ENCODE measurements around the gene PMM1. TPM values are rescaled to one million over a fixed set of nuclear protein-coding genes. Genes with fewer than 3 reads are reported as not detected.
"Not testable (repeated sequence)": the region's sequence is repeated elsewhere in the genome, so short reads cannot be mapped to it uniquely, and the experiment has no call there.

PMM1 gene
- total RNA-seq, 1 donor from 2014 or later, result 13.9 TPM

DNA sequence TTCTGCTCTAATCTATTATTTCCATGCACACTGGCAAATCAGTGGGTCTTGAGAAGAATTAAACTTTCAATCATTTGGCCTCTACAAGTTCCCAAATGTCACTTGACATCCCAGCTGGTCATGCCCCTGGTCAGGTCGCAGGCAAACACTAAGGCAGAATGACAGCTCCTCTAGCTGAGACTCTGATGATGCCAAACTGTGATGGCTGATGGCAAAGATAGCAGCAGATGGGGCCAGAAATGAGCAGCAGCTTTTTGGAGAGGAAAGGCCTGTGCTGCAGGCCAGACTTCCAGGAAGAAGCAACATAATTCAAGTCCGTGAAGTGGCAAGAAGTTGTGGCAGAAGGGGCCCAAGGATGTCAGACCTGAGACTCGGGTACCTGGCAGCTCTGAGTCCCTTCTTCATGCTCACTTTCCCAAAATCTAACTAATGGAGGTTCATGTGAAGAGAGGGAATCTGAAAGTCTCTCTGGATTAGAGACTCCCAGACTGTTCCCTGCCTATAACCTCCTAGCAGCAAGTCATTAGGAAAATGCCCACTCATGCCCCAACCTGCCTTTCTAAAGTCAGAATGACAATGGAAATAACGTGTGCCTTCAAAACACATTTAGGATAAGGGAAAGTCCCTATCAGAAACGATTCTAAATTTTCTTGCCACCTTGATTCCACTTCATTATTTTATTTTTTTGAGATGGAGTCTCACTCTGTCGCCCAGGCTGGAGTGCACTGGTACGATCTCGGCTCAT is 9.4 kb upstream of the PMM1 start:
- DNase-seq, result peak; percentile 5
- no peak for ATAC-seq (ENCODE audit: poor library complexity)
- intact Hi-C loops (cut with DNase I), result no loop called here

DNA sequence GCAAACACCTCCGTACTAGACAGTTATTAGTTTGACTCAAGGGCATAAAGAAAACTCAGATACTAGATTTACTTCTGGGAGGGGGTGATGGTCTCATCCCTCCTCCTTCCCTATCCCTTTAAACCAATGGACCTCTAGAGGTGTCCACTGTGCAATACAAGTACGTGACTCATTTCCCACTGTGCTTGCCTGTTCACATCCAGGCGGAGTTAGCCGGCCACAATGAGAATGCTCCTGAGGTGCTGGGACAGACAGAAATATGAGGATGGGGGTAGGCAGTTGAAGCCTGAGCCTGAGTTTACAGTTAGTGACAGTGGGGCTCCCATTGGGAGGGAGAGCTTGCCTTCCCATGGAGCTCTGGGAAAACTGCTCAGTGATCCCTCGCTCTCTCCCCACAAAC is 8.4 kb upstream of the PMM1 start:
- intact Hi-C loops (cut with DNase I), result no loop called here
- ATAC-seq (ENCODE audit: poor library complexity), result no peak
- peak; percentile 20 for DNase-seq

DNA sequence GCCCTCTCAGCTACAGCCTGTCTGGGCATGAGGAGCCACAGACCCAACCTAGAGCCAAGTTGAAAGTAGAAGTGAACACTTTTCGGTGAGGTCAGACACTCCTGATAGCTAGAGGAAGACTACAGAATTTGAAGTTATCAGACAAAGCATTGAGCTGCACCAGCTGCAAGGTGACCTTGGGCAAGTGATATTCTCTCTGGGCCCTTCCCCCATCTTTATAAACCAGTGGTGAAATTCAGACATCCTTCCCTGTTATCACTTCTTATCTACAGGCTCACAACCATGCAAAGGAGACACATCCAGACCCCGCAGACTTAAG is 8.0 kb upstream of the PMM1 start:
- no peak for DNase-seq
- ATAC-seq (ENCODE audit: poor library complexity), result peak; percentile 6
- intact Hi-C loops (cut with DNase I), result no loop called here

DNA sequence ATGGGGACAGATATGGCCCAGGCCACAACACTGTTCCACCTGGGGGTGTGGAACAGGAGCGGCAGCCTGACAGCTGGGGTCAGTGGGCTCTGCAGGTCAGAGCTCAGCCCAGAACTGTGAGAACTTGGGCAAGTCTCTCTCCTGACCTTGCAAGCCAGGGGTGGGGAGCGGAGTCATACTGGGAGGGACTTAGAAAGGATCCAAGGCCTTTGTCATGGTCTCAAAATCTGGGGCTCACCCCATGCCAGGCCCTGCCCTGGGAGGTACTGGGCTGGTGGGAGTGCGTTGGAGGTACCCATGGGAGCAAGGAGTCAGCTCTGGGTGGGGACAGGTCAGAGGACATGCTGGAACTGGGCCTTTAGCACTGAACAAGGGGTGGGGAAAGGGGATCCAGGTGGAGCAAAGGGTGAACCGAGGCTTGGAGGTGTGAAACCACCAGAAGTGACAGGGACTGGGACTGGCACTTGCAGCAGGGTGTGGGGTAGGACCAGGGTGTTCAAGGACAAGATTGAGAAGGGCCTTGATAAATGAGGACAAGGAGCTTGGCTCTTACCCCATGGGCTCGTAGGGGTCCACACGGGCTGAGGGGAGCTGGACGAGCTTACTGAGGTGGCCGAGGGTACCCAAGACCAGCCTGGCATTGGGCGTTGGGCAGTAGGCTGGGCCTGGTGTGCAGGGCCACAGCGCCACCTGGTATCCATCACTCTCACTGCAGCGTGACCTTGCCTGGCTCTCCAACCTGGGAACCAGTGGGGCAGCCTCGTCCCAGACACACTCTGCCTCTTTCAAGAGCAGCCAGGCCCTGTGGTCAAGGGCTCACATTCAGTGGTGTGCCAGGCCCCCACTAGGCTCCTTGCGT is 7.4 kb upstream of the PMM1 start:
- peak; percentile 91 for ATAC-seq (ENCODE audit: poor library complexity)
- intact Hi-C loops (cut with DNase I), result no loop called here
- DNase-seq, result peak; percentile 74

DNA sequence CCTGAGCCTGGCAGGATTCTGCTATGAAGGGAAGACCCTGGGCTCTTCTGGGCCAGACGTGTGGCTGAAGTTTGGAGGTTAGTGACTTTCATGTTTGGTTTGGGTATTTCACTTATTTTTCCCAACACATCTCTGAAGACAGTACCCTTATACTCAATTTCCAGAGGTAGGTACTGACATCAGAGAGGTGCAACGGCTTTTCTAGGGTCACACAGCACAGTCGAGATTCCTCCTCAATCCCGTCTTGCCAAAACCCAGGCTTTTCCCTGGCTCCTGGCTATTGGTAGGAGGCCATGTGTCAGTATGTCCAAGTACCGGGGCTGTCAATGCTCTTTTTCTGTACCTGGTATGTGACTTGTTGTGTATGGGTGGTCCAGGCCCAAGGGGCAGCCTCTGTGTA is 6.1 kb upstream of the PMM1 start:
- ATAC-seq (ENCODE audit: poor library complexity), result no peak
- intact Hi-C loops (cut with DNase I), result no loop called here
- DNase-seq, result peak; percentile 4

DNA sequence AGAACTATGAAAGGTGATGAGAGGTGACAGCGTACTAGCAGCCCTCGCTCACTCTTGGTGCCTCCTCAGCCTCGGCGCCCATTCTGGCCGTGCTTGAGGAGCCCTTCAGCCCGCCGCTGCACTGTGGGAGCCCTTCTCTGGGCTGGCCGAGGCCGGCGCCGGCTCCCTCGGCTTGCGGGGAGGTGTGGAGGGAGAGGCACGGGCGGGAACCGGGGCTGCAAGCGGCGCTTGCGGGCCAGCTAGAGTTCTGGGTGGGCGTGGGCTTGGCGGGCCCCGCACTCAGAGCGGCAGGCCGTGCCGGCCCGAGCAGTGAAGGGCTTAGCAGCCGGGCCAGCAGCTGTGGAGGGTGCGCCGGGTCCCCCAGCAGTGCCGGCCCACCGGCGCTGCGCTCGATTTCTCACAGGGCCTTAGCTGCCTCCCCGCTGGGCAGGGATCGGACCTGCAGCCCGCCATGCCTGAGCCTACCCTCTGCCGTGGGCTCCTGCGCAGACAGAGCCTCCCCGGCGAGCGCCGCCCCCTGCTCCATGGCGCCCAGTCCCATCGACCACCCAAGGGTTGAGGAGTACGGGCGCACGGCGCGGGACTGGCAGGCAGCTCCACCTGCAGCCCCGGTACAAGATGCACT is 3.8 kb upstream of the PMM1 start:
- intact Hi-C loops (cut with DNase I), result not testable (repeated sequence)

DNA sequence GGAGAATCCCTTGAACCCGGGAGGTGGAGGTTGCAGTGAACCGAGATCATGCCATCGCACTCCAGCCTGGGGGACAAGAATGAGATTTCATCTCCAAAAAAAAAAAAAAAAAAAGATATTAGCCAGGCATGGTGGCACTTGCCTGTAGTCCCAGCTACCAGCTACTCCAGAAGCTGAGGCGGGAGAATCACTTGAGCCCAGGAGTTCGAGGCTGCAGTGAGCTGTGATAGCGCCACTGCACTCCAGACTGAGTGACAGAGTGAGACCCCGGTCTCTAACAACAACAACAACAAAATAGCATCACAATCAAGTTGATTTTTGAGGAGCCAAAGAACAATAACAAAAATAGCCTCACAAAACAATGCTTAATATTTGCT is 2.3 kb downstream of the PMM1 start:
- DNase-seq, result no peak
- intact Hi-C loops (cut with DNase I), result no loop called here
- ATAC-seq (ENCODE audit: poor library complexity), result no peak

More for the DNA sequence above, 3.8 kb upstream of the PMM1 start:
- ATAC-seq (ENCODE audit: poor library complexity), result not testable (repeated sequence)
- DNase-seq, result peak; percentile 41

DNA sequence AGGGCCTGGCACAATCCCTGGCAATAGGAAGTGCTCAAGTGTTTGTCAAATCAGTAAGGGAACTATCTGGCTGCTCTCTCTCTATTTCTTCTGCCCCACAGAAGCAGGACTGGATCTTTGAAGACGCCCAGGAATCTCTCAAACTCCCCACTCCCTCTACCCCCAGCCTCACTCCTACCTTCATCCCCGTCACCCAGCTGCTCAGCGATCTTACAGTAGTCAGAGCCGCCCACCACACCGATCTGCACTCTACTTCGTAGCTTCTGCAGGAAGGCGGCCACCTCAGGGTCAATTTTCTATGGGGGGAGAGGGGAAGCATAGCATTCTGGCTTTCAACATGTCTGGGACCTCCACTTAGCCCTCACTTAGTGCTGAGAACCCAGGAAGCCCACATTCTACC is 3.7 kb downstream of the PMM1 start:
- intact Hi-C loops (cut with DNase I), result no loop called here
- DNase-seq (no peak), ATAC-seq (ENCODE audit: poor library complexity) (no peak)

DNA sequence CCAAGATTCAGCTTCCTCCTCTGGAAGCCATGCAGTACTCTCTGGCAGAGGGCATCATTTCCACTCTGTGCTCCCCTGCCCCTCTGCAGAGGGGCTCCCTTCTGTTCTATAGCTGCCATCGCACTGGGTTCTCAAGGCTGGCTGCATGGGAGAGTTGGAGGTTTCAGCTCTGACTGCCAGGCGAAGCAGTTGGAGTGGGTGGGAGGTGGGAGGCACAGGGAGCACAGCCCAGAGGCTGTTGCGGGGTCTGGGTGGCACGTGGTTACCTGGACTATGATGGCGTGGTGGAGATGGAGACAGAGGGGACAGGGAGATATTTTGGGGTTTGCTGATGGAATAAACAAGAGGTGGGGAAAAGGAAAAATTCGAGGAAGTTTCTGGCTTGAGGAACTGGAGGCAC is 4.8 kb downstream of the PMM1 start:
- ATAC-seq (ENCODE audit: poor library complexity) (no peak), DNase-seq (no peak)
- intact Hi-C loops (cut with DNase I), result no loop called here

DNA sequence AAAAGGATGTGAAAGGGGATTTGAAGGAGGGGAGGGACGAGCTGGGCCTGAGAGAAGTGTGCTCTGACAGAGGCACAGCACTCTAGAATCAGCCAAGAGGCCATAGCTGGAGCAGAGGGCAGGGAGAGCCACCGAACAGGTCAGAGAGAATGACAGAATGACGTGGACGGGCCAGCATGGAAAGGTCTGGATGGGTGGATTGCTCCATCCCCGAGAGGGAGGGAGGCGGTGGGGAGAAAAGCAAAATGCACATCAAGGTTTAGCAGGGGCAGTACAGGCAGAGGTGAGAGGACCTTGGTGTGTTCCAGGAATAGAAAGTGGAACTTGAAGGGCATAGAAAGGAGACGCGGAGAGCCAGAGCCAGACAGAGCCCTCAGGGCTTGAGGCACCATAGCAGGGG is 6.9 kb downstream of the PMM1 start:
- intact Hi-C loops (cut with DNase I), result no loop called here
- ATAC-seq (ENCODE audit: poor library complexity) (peak; percentile 22), DNase-seq (no peak)

DNA sequence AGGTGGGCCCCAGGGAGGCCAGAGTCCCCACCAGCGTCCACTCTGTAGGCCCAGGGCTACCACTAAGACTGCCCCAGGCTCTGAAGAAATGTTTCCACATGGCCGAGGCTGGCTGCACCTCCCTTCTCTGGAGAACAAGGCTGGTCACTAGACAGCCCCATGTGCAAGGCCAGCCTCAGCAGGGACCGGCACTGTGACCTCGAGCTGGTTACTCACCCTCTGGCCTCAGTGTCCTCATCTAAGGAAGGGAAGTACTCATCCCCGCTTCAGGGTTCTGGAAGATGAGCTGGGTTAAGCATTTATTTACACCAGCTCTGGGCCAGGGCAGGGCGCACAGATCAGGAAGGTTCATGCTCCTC is 9.7 kb downstream of the PMM1 start:
- intact Hi-C loops (cut with DNase I), result no loop called here
- ATAC-seq (ENCODE audit: poor library complexity) (no peak), DNase-seq (no peak)

DNA sequence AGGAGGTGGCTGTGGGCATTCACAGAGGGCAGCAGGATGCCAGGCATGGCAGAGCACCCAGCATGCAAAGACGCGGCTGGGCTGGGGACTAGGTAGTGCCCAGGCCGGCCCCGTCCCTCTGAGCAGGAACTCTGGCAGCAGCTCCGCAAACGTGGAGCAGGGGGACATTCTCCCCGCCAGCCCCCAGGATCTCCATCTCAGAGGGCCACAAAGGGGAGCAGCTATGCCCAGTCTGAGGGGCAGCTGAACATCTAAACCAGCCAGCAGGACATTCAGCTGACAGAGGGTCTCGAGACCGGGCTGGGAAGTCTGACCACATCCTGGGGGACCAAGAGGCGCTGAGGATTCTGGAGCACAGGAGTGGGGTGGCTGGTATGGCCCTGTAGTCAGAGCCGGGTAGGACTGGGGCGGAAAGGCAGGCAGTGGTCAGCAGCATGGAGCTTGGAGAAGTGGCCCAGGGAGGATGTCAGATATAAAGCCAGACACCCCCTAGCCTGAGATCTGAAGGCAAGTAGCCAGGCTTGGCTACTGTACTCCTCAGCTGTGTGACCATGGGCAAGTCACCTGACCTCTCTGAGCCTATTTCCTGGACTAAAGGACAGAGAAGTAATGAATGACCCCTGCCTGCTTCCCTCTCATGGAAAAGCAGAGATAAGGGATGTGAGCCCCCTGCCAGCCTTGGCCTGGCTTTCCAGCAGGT is 10.2 kb downstream of the PMM1 start:
- DNase-seq, result no peak
- intact Hi-C loops (cut with DNase I), result no loop called here
- no peak for ATAC-seq (ENCODE audit: poor library complexity)

DNA sequence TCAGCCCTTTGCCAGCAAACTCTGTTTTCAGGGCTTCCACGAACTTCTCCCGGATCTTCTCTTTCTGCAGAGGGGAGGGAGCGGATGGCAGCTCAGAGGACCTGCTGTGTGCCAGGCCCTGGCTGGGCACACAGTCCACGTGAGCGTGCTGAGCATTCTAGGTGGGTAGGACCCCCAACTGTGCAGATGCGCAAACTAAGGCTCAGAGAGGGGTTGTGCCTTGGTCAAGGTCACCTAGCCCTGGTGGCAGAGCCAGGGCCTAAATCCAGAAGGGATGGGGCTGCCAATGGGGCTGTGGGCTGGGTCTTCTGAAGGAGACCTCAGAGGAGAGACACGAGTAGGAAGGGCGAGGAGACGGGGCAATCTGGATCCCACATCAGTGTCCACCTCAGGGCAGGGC is 10.8 kb downstream of the PMM1 start:
- no peak for DNase-seq
- intact Hi-C loops (cut with DNase I), result no loop called here

DNA sequence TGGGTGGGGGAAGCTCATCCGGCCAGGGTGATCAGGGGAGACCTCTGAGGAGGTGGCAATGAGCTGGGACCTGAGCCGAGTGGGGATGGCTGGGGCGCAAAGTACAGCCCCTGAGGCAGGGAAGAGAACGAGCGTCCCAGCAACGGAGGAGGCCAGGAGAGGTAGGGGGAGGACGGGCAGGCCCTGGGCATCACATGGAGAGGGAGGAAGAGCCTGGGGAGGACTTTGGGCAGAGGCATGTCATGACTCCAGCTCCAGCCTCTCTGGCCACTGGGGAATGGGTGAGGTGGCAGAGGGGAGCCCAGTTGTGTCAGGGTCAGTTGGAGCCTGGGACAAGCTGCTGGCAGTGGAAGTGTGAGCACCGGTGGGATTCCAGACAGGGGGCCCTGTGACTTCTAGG is 11.5 kb downstream of the PMM1 start:
- intact Hi-C loops (cut with DNase I), result no loop called here
- DNase-seq (no peak), ATAC-seq (ENCODE audit: poor library complexity) (peak; percentile 2)

More for the DNA sequence above, 10.8 kb downstream of the PMM1 start:
- ATAC-seq (ENCODE audit: poor library complexity), result no peak

DNA sequence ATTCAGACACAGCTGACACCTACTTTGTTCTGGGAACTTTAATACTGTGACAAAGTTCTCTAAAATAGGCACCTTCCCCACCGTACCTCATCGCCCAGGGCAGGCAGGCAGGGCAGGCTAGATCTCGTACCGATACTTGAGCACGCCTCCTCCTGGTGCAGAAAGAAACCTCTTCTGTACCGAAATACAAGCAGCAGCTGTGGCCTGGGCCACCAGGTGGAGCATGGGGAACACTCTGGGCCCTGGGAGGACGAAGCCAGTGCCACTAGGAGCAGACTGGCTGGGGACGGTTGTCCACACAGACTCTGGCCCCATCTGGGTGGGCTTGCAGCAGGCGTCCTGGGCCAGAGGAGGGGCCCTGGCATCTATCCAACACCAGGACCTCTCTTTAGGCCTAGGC is 12.8 kb downstream of the PMM1 start:
- DNase-seq, result peak; percentile 74
- intact Hi-C loops (cut with DNase I), result no loop called here
- ATAC-seq (ENCODE audit: poor library complexity), result peak; percentile 54

DNA sequence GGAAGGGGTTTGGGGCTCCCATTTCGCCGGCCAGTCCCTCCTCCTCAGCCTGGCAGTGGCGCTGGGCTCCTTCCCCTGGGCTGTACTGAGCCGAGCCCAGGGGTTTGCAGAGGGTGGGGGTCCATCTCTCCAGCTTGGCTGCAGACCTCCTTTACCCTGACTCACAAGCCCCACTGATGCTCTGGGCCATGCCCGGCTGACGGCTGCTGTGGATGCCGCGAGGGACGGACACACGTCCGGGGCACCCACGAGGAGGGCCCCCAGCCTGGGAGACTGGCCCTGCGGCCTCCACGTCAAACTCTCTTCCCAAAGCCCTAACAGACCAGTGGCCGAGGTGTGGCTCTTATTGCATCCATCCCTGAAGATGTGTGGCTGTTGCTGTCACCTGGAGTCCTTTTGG is 14.1 kb downstream of the PMM1 start:
- DNase-seq, result no peak
- intact Hi-C loops (cut with DNase I), result no loop called here
- no peak for ATAC-seq (ENCODE audit: poor library complexity)

DNA sequence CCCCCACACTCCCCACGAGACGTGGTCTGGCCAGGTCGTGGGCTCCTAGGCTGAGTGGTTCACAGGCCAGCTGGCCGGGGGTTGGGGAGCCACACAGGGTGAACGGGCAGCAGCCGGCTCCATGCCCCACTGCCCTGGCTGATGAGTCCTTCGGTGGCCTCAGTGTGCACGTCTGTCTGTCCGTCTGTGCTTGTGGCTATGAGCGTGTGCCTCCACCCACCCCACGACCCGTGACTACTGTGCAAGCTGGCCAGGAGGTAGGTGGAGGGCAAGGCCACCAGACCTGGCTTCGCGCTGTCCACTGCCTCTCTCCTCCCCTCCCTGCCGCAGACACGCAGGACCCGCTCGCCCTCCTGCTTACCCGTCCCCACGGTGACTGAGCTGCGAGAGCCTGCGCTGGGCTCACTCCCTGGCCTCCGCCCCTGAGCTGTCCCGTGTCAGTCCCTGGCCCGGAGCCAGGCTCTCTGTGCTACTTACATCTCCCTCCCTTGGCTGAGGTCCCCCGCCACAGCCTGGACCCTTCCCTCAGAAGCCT is 14.7 kb downstream of the PMM1 start:
- intact Hi-C loops (cut with DNase I), result no loop called here
- DNase-seq (peak; percentile 93), ATAC-seq (ENCODE audit: poor library complexity) (peak; percentile 57)

DNA sequence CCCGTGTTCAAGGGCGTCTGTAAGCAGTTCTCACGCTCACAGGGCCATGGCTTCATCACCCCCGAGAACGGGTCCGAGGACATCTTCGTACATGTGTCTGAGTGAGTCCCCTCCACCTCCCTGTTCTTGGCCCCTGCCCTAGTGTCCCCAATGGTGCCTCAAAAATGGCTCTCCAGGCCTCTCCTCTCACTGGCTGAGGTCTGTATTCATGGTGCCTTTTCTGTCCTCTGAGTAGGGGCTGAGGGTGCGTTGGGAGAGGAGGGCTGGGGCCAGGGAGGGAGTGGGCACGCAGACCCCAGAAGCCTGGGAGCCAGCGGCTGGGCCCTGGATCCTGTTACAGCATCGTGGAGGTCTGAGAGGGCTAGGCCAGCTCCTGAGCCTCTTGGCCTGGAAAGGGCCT is 16.0 kb downstream of the PMM1 start:
- ATAC-seq (ENCODE audit: poor library complexity), result no peak

DNA sequence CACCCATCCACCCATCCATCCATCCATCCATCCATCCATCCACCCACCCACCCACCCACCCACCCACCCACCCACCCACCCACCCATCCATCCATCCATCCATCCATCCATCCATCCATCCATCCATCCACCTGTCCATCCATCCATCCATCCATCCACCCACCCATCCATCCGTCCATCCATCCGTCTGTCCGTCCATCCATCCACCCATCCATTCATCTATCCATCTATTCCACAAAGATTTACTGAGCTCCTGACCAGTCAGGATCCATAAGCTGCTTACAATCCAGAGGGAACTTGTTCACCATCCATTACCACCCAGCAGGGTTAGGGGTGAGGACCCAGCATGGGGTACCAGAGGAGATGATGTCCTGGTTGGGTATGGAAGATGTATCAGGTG is 17.3 kb downstream of the PMM1 start:
- ATAC-seq (ENCODE audit: poor library complexity); intact Hi-C loops (cut with DNase I); DNase-seq: not testable (repeated sequence)

More for the DNA sequence above, 16.0 kb downstream of the PMM1 start:
- intact Hi-C loops (cut with DNase I), result no loop called here
- DNase-seq, result no peak

All from Right ventricle myocardium superior (tissue), 1 donor.